Osteoblast (primary cell): ENCODE data around the gene MYCBPAP. TPM values are rescaled to one million over a fixed set of nuclear protein-coding genes. Genes with fewer than 3 reads are reported as not detected.

Experiments used
- DNase-seq: peaks from one replicate; pipeline ENCODE4 v3.0.0; 2011; ENCODE audit warnings: low spot score, mixed read lengths; ENCODE audit not compliant: insufficient read length; ENCODE audit errors: missing footprints
- H2AFZ ChIP-seq: 2 replicates; pipeline ENCODE4 v1.6.0; 2011; ENCODE audit warnings: mild to moderate bottlenecking, low read length
- H3K27ac ChIP-seq: 2 replicates; pipeline ENCODE4 v1.5.1; 2011; ENCODE audit warnings: mild to moderate bottlenecking, low read depth, low read length, moderate library complexity
- H3K27me3 ChIP-seq: 2 replicates; pipeline ENCODE4 v1.6.0; 2012; ENCODE audit warnings: mild to moderate bottlenecking, control low read depth, inconsistent platforms, low read length, moderate library complexity; ENCODE audit not compliant: insufficient read depth
- H3K36me3 ChIP-seq: 2 replicates; pipeline ENCODE4 v1.5.1; 2011; ENCODE audit warnings: mild to moderate bottlenecking, low read length, control low read depth, moderate library complexity; ENCODE audit not compliant: insufficient read depth
- H3K4me1 ChIP-seq: 2 replicates; pipeline ENCODE4 v1.5.1; 2011; ENCODE audit warnings: mild to moderate bottlenecking, low read length, control low read depth, moderate library complexity; ENCODE audit not compliant: insufficient read depth
- H3K4me2 ChIP-seq: 2 replicates; pipeline ENCODE4 v1.6.0; 2011; ENCODE audit warnings: mild to moderate bottlenecking, low read length; ENCODE audit not compliant: insufficient read depth
- H3K4me3 ChIP-seq: fragments of 200-600 bp; sonication (generic); 3 replicates; pipeline ENCODE4 v1.5.1; 2012; ENCODE audit warnings: mild to moderate bottlenecking, low read length, inconsistent platforms; ENCODE audit not compliant: insufficient read depth
- H3K79me2 ChIP-seq: 2 replicates; pipeline ENCODE4 v1.6.0; 2012; ENCODE audit warnings: mild to moderate bottlenecking, low read length, control low read depth, inconsistent platforms; ENCODE audit not compliant: insufficient read depth
- H3K9me3 ChIP-seq: 2 replicates; pipeline ENCODE4 v1.5.1; 2011; ENCODE audit warnings: low read depth, low read length, control low read depth
- H4K20me1 ChIP-seq: 2 replicates; pipeline ENCODE4 v1.6.0; 2012; ENCODE audit warnings: mild to moderate bottlenecking, low read length, control low read depth; ENCODE audit not compliant: insufficient read depth
- CTCF ChIP-seq: IDR thresholded peaks from 2 replicates; pipeline ENCODE4 v1.5.1; 2011; ENCODE audit warnings: mild to moderate bottlenecking, low read depth, low read length, moderate library complexity; ENCODE audit errors: extremely low read depth
- total RNA-seq: library from RNA; depleted of rRNA; stranded (reverse); fragments of >200 nt; gene quantifications from 2 replicates; pipeline ENCODE4 v1.2.3, GENCODE V29; 2012

Gene MYCBPAP
- total RNA-seq, 1 donor, result 0.36 TPM

GRCh38 chr17:50521514-50521913, 13.3 kb downstream of the MYCBPAP start:
- no peak overlapping the region for H3K4me3 ChIP-seq
- TF ChIP-seq CTCF, result no peak
- no peaks in the 10 kb centered on the region for H3K36me3 ChIP-seq
- H3K79me2 ChIP-seq, result no peaks in the 10 kb centered on the region
- H3K4me1 ChIP-seq, result no peaks in the 10 kb centered on the region
- H3K27ac ChIP-seq, result no peak overlapping the region
- DNase-seq, result peak; percentile 63
- no peaks in the 10 kb centered on the region for H4K20me1 ChIP-seq
- H3K27me3 ChIP-seq, result no peaks in the 10 kb centered on the region
- H3K4me2 ChIP-seq, result no peak overlapping the region
- no peaks in the 10 kb centered on the region for H3K9me3 ChIP-seq
- no peak overlapping the region for H2AFZ ChIP-seq

DNA sequence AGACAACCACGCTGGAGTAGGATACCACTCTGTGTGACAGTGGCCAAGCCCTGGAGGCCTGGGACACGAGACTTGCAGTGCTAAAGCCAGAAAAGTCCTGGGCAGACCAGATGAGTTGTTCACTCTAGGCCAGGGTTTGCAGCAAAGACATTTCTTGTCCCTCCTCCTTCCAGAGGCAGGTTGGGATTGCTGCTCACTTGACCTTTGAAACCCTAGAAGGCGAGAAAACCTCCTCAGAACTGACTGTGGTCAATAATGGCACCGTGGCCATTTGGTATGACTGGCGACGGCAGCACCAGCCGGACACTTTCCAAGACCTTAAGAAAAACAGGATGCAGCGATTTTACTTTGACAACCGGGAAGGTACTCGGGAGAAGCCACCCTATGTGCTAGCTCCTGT, 14.5 kb downstream of the MYCBPAP start:
- no peaks in the 10 kb centered on the region for H4K20me1 ChIP-seq
- no peak overlapping the region for H3K27ac ChIP-seq
- no peak for TF ChIP-seq CTCF
- H3K4me1 ChIP-seq, result no peaks in the 10 kb centered on the region
- H3K4me2 ChIP-seq, result no peak overlapping the region
- peak; percentile 21 for DNase-seq
- no peaks in the 10 kb centered on the region for H3K27me3 ChIP-seq
- H3K4me3 ChIP-seq, result no peak overlapping the region
- no peaks in the 10 kb centered on the region for H3K36me3 ChIP-seq
- no peaks in the 10 kb centered on the region for H3K79me2 ChIP-seq
- no peak overlapping the region for H2AFZ ChIP-seq
- no peaks in the 10 kb centered on the region for H3K9me3 ChIP-seq

DNA sequence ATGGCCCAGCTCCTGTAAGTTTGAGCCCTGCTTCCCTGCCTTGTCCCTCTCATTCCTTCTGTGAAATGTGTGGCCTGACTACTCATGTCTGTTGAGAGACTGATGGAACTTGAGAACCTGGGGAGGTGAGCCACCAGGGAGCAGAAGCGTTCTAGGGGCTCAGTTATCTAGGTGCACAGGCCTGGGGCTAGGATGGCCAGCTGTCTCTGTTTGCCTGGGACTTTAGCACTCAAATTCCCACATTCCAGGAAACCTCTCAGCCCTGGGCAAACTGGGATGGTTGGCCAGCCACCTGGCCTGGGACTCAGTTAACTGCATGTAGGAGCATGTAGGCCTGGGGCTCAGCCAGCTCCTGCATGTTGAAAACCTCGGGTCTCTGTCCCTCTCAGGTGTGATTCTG, 15.0 kb downstream of the MYCBPAP start:
- no peaks in the 10 kb centered on the region for H3K9me3 ChIP-seq
- no peak overlapping the region for H3K4me3 ChIP-seq
- no peak for TF ChIP-seq CTCF
- no peaks in the 10 kb centered on the region for H3K4me1 ChIP-seq
- H4K20me1 ChIP-seq, result no peaks in the 10 kb centered on the region
- DNase-seq, result peak; percentile 61
- no peaks in the 10 kb centered on the region for H3K27me3 ChIP-seq
- H2AFZ ChIP-seq, result no peak overlapping the region
- H3K27ac ChIP-seq, result no peak overlapping the region
- no peak overlapping the region for H3K4me2 ChIP-seq
- no peaks in the 10 kb centered on the region for H3K36me3 ChIP-seq
- H3K79me2 ChIP-seq, result no peaks in the 10 kb centered on the region

DNA sequence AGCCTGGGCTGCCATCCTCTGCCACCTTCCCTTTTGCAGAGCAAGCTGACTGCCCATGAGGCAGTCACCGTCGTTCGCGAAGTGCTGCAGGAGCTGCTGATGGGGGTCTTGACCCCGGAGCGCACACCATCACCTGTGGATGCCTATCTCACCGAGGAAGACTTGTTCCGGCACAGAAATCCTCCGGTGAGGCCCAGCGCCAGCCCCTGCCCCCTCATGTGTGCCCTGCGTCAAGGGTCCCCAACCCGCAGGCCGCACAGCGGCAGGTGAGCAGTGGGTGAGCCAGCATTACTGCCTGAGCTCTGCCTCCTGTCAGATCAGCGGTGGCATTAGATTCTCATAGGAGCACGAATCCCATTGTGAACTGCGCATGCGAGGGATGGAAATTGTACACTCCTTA, 16.6 kb downstream of the MYCBPAP start:
- Histone ChIP-seq H3K4me3 (no peak overlapping the region), H3K27ac (no peak overlapping the region), H4K20me1 (no peaks in the 10 kb centered on the region), H3K27me3 (peaks cover 6% of the 10 kb centered on the region), H2AFZ (no peak overlapping the region), H3K4me1 (no peaks in the 10 kb centered on the region), H3K36me3 (no peaks in the 10 kb centered on the region), H3K4me2 (no peak overlapping the region), H3K79me2 (no peaks in the 10 kb centered on the region), H3K9me3 (no peaks in the 10 kb centered on the region)
- TF ChIP-seq CTCF, result no peak
- DNase-seq, result peak; percentile 53
